ENCODE results near the gene SLC22A15. TPM values are rescaled to one million over a fixed set of nuclear protein-coding genes. Genes with fewer than 3 reads are reported as not detected.
A peak's percentile ranks its signal among the peaks of the same experiment; 100 is the strongest.

The SLC22A15 gene
- 4.5 and 5.8 TPM in 2 replicates for total RNA-seq
- long read RNA-seq, partial matches to known transcripts: 1 of 3 reads
- long read RNA-seq, other reads (novel, unspliced or antisense): 2 of 3 reads

- Mint-ChIP-seq H3K4me1 (ENCODE audit: unreplicated experiment) (peaks cover 15% of the 10 kb centered on the region), H3K27ac (ENCODE audit: unreplicated experiment) (peak within 1 kb of the TSS; percentile 89), H3K9me3 (ENCODE audit: unreplicated experiment) (no peaks in the 10 kb centered on the region), H3K27me3 (ENCODE audit: unreplicated experiment) (no peaks in the 10 kb centered on the region), H3K4me3 (ENCODE audit: unreplicated experiment) (peak within 1 kb of the TSS; percentile 92), H3K36me3 (ENCODE audit: unreplicated experiment) (no peaks in the 10 kb centered on the region)
- DNase-seq (ENCODE audit: extremely low spot score, unreplicated experiment): peak; percentile 88
- TF ChIP-seq CTCF (IDR thresholded peaks at IDR 0.05): no peak
Measured at GRCh38 chr1:115976062-115976920, at the start of gene SLC22A15. Gene SLC22A15, plus strand, starts transcription at chr1:115976513. Its CDS starts 115 bp downstream, at chr1:115976628.

GRCh38 chr1:115927971-115928370, 48.3 kb upstream of the SLC22A15 start:
- H3K4me1 Mint-ChIP-seq (ENCODE audit: unreplicated experiment): no peaks in the 10 kb centered on the region
- no peaks in the 10 kb centered on the region for H3K9me3 Mint-ChIP-seq (ENCODE audit: unreplicated experiment)
- H3K36me3 Mint-ChIP-seq (ENCODE audit: unreplicated experiment): no peaks in the 10 kb centered on the region
- no peak for TF ChIP-seq CTCF (IDR thresholded peaks at IDR 0.05)
- H3K4me3 Mint-ChIP-seq (ENCODE audit: unreplicated experiment): no peak overlapping the region
- peaks cover 29% of the 10 kb centered on the region for H3K27me3 Mint-ChIP-seq (ENCODE audit: unreplicated experiment)
- H3K27ac Mint-ChIP-seq (ENCODE audit: unreplicated experiment): no peak overlapping the region
- DNase-seq (ENCODE audit: extremely low spot score, unreplicated experiment): no peak

DNA sequence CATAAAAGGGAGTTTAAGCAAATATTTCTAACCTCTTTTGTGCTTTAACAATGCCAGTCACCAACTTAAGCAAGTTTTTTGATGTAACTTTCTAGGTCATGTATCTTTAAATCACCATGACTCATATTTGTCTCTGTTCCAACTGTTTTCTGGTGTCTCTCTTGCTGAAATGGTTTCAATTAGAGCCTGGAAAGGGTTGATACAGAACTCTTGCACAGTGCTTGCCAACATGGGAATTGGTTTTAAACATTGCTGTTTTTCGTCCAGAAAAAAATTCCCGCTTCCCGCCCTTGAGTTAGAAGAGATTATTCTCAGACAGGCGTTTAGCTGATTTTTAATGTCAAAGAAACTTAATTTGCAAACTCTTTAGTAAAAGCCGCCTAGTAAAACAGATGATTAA, 46.4 kb upstream of the SLC22A15 start:
- Mint-ChIP-seq H3K4me3 (ENCODE audit: unreplicated experiment) (no peak overlapping the region), H3K9me3 (ENCODE audit: unreplicated experiment) (no peaks in the 10 kb centered on the region), H3K27me3 (ENCODE audit: unreplicated experiment) (peaks cover 18% of the 10 kb centered on the region), H3K4me1 (ENCODE audit: unreplicated experiment) (no peaks in the 10 kb centered on the region), H3K27ac (ENCODE audit: unreplicated experiment) (no peak overlapping the region), H3K36me3 (ENCODE audit: unreplicated experiment) (no peaks in the 10 kb centered on the region)
- DNase-seq (ENCODE audit: extremely low spot score, unreplicated experiment): no peak
- no peak for TF ChIP-seq CTCF (IDR thresholded peaks at IDR 0.05)

DNA sequence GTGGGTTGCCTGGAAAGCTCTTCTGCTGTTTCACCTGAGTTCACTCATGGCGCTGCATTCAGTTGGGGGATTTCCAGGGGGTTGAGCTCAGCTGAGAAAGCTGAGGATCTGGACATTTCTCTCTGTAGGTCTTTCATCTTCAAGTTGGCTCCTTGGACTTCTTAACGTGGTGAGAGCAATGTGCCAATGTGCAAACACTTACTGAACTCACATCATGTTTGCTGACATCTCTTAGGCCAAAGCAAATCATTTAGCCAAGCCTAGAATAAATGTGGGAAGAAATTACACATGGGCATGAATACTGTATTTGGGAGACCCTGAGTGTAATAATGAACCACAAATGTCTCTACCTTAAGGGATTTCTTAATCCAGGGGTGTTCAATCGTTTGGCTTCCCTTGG, 42.7 kb upstream of the SLC22A15 start:
- no peak for DNase-seq (ENCODE audit: extremely low spot score, unreplicated experiment)
- no peak overlapping the region for H3K4me3 Mint-ChIP-seq (ENCODE audit: unreplicated experiment)
- H3K27ac Mint-ChIP-seq (ENCODE audit: unreplicated experiment): no peak overlapping the region
- no peak for TF ChIP-seq CTCF (IDR thresholded peaks at IDR 0.05)
- no peaks in the 10 kb centered on the region for H3K36me3 Mint-ChIP-seq (ENCODE audit: unreplicated experiment)
- peaks cover 11% of the 10 kb centered on the region for H3K27me3 Mint-ChIP-seq (ENCODE audit: unreplicated experiment)
- no peaks in the 10 kb centered on the region for H3K4me1 Mint-ChIP-seq (ENCODE audit: unreplicated experiment)
- no peaks in the 10 kb centered on the region for H3K9me3 Mint-ChIP-seq (ENCODE audit: unreplicated experiment)

GRCh38 chr1:115939455-115939854, 36.9 kb upstream of the SLC22A15 start:
- no peak overlapping the region for H3K27ac Mint-ChIP-seq (ENCODE audit: unreplicated experiment)
- H3K4me3 Mint-ChIP-seq (ENCODE audit: unreplicated experiment): no peak overlapping the region
- H3K4me1 Mint-ChIP-seq (ENCODE audit: unreplicated experiment): no peaks in the 10 kb centered on the region
- no peak for TF ChIP-seq CTCF (IDR thresholded peaks at IDR 0.05)
- no peaks in the 10 kb centered on the region for H3K36me3 Mint-ChIP-seq (ENCODE audit: unreplicated experiment)
- H3K9me3 Mint-ChIP-seq (ENCODE audit: unreplicated experiment): no peaks in the 10 kb centered on the region
- H3K27me3 Mint-ChIP-seq (ENCODE audit: unreplicated experiment): peaks cover 11% of the 10 kb centered on the region
- DNase-seq (ENCODE audit: extremely low spot score, unreplicated experiment): no peak

Data from osteocyte (in vitro differentiated cells).